Measurements from ENCODE around the gene LIMK2. TPM values are rescaled to one million over a fixed set of nuclear protein-coding genes. Genes with fewer than 3 reads are reported as not detected.
"Not testable (repeated sequence)": the region's sequence is repeated elsewhere in the genome, so short reads cannot be mapped to it uniquely, and the experiment has no call there.

LIMK2 gene
- total RNA-seq, 2 donors from 2014 or later = 7.5 to 9.8 TPM

DNA sequence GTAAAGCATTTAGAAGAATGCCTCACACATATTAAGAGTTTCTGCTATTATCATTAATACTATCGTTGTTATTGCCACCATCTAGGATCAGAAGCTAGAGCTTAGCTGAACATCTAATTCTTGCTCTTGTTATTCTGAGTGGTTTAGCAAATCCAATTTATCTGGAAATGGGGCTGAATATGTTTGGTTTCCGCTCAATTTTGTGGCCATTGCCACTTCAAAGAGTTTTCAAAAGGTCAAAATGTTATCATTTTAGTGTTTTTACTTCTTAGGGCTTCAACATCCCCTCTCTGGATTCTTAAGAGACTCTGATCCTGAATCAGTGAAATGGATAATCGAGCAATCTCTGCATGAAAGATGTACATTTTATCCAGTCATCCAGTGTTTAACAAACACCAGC is 90.4 kb downstream of the LIMK2 start:
- Histone ChIP-seq H3K4me3 (no peak overlapping the region), H3K27me3 (no peaks in the 10 kb centered on the region)
- DNase-seq (ENCODE audit: low spot score) = no peak

DNA sequence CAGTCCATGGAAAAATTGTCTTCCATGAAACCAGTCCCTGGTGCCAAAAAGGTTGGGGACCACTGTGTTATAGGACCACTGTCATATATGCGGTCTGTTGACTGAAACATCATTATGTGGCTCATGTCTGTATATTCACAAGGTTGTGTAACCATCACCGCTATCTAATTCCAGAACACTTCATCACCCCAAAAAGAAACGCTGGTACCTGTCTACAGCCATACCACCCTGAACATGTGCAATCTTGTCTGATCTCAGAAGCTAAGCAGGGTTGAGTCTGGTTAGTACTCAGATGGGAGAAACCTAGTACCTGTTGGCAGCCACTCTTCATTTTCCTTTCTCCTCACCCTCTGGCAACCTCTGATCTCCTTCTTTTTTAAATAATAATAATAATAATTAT is 93.1 kb downstream of the LIMK2 start:
- Histone ChIP-seq H3K4me3 (no peak overlapping the region), H3K27me3 (no peaks in the 10 kb centered on the region), H3K27ac (no peak overlapping the region), H3K9me3 (no peaks in the 10 kb centered on the region), H3K4me1 (no peaks in the 10 kb centered on the region), H3K36me3 (no peaks in the 10 kb centered on the region)
- TF ChIP-seq, protein P1, sequence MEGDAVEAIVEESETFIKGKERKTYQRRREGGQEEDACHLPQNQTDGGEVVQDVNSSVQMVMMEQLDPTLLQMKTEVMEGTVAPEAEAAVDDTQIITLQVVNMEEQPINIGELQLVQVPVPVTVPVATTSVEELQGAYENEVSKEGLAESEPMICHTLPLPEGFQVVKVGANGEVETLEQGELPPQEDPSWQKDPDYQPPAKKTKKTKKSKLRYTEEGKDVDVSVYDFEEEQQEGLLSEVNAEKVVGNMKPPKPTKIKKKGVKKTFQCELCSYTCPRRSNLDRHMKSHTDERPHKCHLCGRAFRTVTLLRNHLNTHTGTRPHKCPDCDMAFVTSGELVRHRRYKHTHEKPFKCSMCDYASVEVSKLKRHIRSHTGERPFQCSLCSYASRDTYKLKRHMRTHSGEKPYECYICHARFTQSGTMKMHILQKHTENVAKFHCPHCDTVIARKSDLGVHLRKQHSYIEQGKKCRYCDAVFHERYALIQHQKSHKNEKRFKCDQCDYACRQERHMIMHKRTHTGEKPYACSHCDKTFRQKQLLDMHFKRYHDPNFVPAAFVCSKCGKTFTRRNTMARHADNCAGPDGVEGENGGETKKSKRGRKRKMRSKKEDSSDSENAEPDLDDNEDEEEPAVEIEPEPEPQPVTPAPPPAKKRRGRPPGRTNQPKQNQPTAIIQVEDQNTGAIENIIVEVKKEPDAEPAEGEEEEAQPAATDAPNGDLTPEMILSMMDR (IDR thresholded peaks at IDR 0.05) = no peak
- DNase-seq (ENCODE audit: low spot score) = no peak

More for the DNA sequence above, 90.4 kb downstream of the LIMK2 start:
- TF ChIP-seq, protein P1 (IDR thresholded peaks at IDR 0.05) = no peak
- Histone ChIP-seq H3K36me3 (no peaks in the 10 kb centered on the region), H3K4me1 (no peaks in the 10 kb centered on the region), H3K27ac (no peak overlapping the region), H3K9me3 (no peaks in the 10 kb centered on the region)

DNA sequence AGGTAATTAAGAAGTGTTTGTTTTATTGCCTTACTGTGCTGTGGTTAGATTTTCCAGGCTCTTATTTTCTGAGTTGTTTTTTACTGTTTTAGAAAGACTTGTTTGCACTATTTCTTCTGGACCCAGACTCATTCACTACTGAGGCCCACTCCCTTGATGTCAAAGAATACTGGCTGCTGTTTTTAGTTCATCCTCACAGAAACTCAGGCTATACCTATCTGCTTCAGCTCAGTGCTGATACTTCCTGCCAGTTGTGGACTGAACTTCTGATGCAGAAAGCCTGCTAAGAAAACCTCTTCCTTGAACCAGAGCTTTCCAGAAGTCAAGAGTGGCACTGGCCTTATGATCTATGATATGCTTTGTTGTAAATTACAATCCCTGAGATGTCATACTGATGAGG is 96.1 kb downstream of the LIMK2 start:
- no peak for DNase-seq (ENCODE audit: low spot score)
- Histone ChIP-seq H3K27ac (no peak overlapping the region), H3K36me3 (no peaks in the 10 kb centered on the region), H3K9me3 (no peaks in the 10 kb centered on the region), H3K4me1 (peaks cover 0 to 3% of the 10 kb centered on the region in 2 donors), H3K27me3 (no peaks in the 10 kb centered on the region), H3K4me3 (no peak overlapping the region)
- TF ChIP-seq, protein P1 (IDR thresholded peaks at IDR 0.05) = no peak

DNA sequence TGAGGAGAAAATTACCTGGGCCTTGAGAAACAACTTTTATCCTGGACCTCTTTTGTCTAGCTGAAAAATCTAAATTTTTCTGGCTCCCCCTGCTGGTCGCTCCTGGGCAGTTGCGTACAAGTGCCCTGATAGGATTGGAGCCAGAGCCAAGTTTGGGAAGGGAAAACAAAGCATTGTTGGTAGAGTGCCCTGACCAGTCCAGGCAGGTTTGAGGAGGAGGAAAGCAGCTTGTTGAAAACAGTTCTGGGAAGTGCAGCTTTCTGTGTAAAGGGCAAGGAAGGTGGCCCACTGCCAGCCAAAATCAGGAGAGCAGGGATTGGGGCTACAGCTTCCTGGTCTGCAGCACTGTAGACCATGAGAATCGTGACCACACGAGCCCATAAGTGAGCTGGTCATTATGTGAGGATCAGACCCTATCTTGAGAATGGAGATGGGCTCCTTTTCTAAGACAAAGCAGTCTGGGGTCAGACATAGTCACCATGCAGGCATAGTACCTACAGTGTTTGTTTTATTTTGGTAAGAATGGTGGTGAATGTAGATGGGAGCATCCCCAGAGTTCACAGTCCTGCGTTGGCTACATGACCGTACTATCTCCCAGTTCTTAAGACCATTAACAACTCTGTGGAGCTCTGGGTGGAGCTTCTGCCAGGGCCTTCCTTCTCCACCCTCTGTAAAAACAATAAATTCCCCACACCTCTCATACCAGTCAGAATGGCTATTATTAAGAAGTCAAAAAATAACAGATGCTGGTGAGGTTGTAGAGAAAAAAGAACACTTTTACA is 101.5 kb downstream of the LIMK2 start:
- Histone ChIP-seq H3K4me1 (peaks cover 0 to 11% of the 10 kb centered on the region in 2 donors), H3K9me3 (no peaks in the 10 kb centered on the region), H3K27ac (peak overlapping the region; percentile 7 to 26), H3K27me3 (no peaks in the 10 kb centered on the region), H3K4me3 (no peak overlapping the region), H3K36me3 (no peaks in the 10 kb centered on the region)
- DNase-seq (ENCODE audit: low spot score) = peak; percentile 77
- TF ChIP-seq, protein P1 (IDR thresholded peaks at IDR 0.05) = peak; percentile 86 to 88

DNA sequence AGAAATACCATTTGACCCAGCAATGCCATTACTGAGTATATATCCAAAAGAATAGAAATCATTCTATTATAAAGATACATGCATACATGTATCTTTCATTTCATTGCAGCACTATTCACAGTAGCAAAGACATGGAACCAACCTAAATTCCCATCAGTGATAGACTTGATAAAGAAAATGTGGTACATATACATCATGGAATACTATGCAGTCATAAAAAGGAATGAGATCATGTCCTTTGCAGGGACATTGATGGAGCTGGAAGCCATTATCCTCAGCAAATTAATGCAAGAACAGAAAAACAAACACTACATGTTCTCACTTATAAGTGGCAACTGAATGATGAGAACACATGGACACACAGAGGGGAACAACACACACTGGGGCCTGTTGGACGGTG is 102.1 kb downstream of the LIMK2 start:
- H3K27me3 ChIP-seq; H3K27ac ChIP-seq; H3K36me3 ChIP-seq; H3K9me3 ChIP-seq; DNase-seq (ENCODE audit: low spot score); H3K4me3 ChIP-seq: not testable (repeated sequence)
- peaks cover 0 to 11% of the 10 kb centered on the region in 2 donors for H3K4me1 ChIP-seq

DNA sequence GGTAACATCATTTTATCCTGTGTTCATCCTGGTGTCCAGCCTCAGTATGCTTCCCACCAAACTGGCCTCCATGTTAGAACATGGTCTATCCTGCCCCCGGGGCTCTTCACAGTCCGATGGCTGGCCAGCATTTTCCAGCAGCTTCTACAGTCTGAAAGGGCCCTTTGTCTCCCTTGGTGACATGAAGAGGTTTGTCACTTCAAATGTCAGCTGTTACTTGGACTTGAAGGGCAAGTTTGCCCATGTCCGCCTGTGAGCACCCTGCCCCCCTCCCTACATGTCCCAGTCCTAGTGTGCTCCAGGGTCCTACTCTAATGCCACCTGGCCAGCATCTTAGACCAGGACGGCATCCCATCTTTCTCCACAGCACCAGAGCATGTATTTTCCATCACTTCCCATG is 109.3 kb downstream of the LIMK2 start:
- H3K27me3 ChIP-seq = no peaks in the 10 kb centered on the region
- TF ChIP-seq, protein P1 (IDR thresholded peaks at IDR 0.05) = no peak
- H3K36me3 ChIP-seq = peaks cover 19% of the 10 kb centered on the region
- H3K4me1 ChIP-seq = no peaks in the 10 kb centered on the region
- no peak overlapping the region for H3K4me3 ChIP-seq
- no peaks in the 10 kb centered on the region for H3K9me3 ChIP-seq
- DNase-seq (ENCODE audit: low spot score) = no peak
- no peak overlapping the region for H3K27ac ChIP-seq
